ENCODE data around the gene MAPK10. TPM values are rescaled to one million over a fixed set of nuclear protein-coding genes. Genes with fewer than 3 reads are reported as not detected.

The MAPK10 gene
- total RNA-seq, 1 experiment from 2014 or later: 4.7 TPM

DNA sequence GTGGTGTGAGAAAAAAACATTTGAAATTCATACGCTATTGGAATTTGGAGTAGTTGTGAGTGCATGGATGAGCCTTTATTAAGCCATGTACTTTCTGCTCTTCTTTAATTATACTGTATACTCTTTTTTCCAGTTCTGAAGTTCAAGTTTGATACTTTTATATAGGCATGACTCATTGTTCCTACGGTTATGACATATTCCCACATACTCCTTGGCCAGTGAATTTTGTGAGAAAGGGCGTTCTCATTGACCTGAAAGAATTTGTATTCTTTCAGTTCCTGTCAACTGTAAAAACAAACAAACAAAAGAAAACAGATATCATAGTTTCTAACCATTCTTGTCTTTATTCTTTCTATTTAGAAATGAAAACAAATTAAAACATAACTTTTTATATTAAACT lies 407.3 kb downstream of the MAPK10 start:
- TF ChIP-seq, protein P1, sequence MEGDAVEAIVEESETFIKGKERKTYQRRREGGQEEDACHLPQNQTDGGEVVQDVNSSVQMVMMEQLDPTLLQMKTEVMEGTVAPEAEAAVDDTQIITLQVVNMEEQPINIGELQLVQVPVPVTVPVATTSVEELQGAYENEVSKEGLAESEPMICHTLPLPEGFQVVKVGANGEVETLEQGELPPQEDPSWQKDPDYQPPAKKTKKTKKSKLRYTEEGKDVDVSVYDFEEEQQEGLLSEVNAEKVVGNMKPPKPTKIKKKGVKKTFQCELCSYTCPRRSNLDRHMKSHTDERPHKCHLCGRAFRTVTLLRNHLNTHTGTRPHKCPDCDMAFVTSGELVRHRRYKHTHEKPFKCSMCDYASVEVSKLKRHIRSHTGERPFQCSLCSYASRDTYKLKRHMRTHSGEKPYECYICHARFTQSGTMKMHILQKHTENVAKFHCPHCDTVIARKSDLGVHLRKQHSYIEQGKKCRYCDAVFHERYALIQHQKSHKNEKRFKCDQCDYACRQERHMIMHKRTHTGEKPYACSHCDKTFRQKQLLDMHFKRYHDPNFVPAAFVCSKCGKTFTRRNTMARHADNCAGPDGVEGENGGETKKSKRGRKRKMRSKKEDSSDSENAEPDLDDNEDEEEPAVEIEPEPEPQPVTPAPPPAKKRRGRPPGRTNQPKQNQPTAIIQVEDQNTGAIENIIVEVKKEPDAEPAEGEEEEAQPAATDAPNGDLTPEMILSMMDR (conservative IDR thresholded peaks at IDR 0.05): no peak
- H3K9me3 ChIP-seq (ENCODE audit: control insufficient read depth, low read depth, low read length): no peaks in the 10 kb centered on the region
- no peak overlapping the region for H4K91ac ChIP-seq (ENCODE audit: insufficient read length, low read depth, low read length)
- no peaks in the 10 kb centered on the region for H3K27me3 ChIP-seq (ENCODE audit: insufficient read depth, low read length)
- no peaks in the 10 kb centered on the region for H3K23me2 ChIP-seq (ENCODE audit: insufficient read length, low read depth, low read length, poor library complexity, severe bottlenecking)
- no peak overlapping the region for H4K8ac ChIP-seq (replicated peaks; ENCODE audit: insufficient read length, low read depth, low read length)
- no peaks in the 10 kb centered on the region for H3K9me3 Mint-ChIP-seq
- H3K23ac ChIP-seq (ENCODE audit: insufficient read length, low read depth, low read length): no peak overlapping the region
- no peak overlapping the region for H3K27ac ChIP-seq (ENCODE audit: insufficient read length, low read depth, low read length)
- no peak overlapping the region for H2BK5ac ChIP-seq (ENCODE audit: insufficient read length, low read length)
- no peaks in the 10 kb centered on the region for H3K79me2 ChIP-seq (ENCODE audit: insufficient read depth, low read length)
- no peak overlapping the region for H2BK15ac ChIP-seq (ENCODE audit: low read depth, low read length)
- no peak overlapping the region for H3K14ac ChIP-seq (ENCODE audit: insufficient read depth, low read length)
- no peaks in the 10 kb centered on the region for H3K36me3 Mint-ChIP-seq (ENCODE audit: insufficient read depth in 1 of 3, low read depth in 3 of 3)
- H3K27me3 Mint-ChIP-seq (ENCODE audit: low read depth): no peaks in the 10 kb centered on the region
- H3K56ac ChIP-seq (ENCODE audit: insufficient read length, low read depth, low read length): no peak overlapping the region
- no peaks in the 10 kb centered on the region for H3K79me1 ChIP-seq (ENCODE audit: insufficient read depth, low read depth, low read length, poor library complexity, severe bottlenecking)
- no peak overlapping the region for H2BK20ac ChIP-seq (ENCODE audit: low read depth, low read length, poor library complexity, severe bottlenecking)
- H3K4me3 Mint-ChIP-seq: no peak overlapping the region
- no peak overlapping the region for H2AFZ ChIP-seq (ENCODE audit: low read length)
- H2BK120ac ChIP-seq (ENCODE audit: low read depth, low read length, poor library complexity, severe bottlenecking): no peak overlapping the region
- H3K18ac ChIP-seq (ENCODE audit: insufficient read length, low read depth, low read length): no peak overlapping the region
- no peak overlapping the region for H3K4me2 ChIP-seq (ENCODE audit: insufficient read depth, insufficient read length, low read length)
- no peak for DNase-seq
- H3T11ph ChIP-seq (ENCODE audit: low read length): no peak overlapping the region
- no peak overlapping the region for H3K9ac ChIP-seq (ENCODE audit: extremely low read depth, insufficient read length, low read length)
- H4K20me1 ChIP-seq (ENCODE audit: control insufficient read depth, insufficient read depth, insufficient read length): no peaks in the 10 kb centered on the region
- no peak overlapping the region for H2AK5ac ChIP-seq (ENCODE audit: insufficient read length, low read length)
- no peak overlapping the region for H2BK12ac ChIP-seq (ENCODE audit: insufficient read length, low read depth, low read length)
- H3K4me1 ChIP-seq (ENCODE audit: insufficient read depth, low read length): no peaks in the 10 kb centered on the region
- H3K4me1 Mint-ChIP-seq: peaks cover 24 to 39% of the 10 kb centered on the region in 2 experiments
- H3K27ac Mint-ChIP-seq: no peak overlapping the region
- WGBS (ENCODE audit: extremely low coverage, insufficient read length, low lambda C conversion rate): no CpG with 5 or more reads among the region's 3 CpGs
- no peak overlapping the region for H4K5ac ChIP-seq (ENCODE audit: insufficient read length, low read depth, low read length)
- no peak overlapping the region for H3K4ac ChIP-seq (ENCODE audit: low read depth, low read length)
